HG02970 (cell line): ENCODE results near the gene COX7C.
"Not testable (repeated sequence)": the region's sequence is repeated elsewhere in the genome, so short reads cannot be mapped to it uniquely, and the experiment has no call there.

ENCODE experiments used
- ATAC-seq: cut with Tn5 transposase; IDR thresholded peaks from one replicate; pipeline ENCODE4 v1.9.1; 2021; ENCODE audit warnings: mild to moderate bottlenecking, moderate library complexity, moderate number of reproducible peaks; ENCODE audit not compliant: unreplicated experiment, low FRiP score

The COX7C gene

GRCh38 chr5:86660771-86661170, 43.0 kb downstream of the COX7C start:
- not testable (repeated sequence) for ATAC-seq

GRCh38 chr5:86664173-86664572, 46.4 kb downstream of the COX7C start:
- ATAC-seq: no peak

DNA sequence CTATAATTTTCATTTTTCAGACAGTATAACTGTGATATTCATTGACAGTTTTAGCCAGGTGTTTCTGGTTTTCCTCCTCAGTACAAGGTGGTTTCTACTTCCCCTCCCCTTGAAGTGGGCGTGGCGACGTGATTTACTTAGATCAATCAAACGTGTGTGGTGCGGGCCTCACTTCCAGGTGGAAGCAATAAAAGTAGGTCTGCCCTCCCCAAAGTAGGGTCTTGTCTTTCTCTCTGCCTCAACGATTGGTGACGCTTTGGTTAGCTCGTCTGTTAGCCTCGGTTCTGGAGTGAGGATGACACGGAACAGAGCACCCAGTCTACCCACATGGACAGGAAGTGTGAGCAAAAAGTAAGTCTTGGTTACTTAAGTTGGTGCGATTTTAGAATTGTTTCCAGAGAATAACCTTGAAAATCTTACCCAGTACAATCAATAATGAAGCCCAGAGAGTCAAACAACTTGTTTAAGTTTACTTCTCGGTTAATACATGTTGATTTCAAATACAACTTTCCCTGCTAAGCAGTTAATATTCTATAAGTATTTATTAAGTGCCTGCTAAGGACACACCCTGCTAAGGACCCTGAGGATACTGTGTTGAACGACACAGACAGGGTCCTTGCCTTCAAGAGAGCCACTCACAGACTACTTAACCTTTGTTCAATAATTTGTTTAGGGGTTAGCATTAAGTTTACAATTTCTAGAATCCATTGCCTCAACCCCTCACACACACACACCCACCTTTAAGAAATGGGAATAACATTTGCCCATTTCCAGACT, 48.4 kb downstream of the COX7C start:
- ATAC-seq: no peak

GRCh38 chr5:86666981-86667380, 49.2 kb downstream of the COX7C start:
- no peak for ATAC-seq
